Activated naive CD8-positive, alpha-beta T cell treated with anti-CD3 and anti-CD28 coated beads, Interleukin-2, amount 10 ng/mL, durations not matched to agents 7 days and 5 days (primary cell): Measurements from ENCODE around the gene SLC5A10. TPM values are rescaled to one million over a fixed set of nuclear protein-coding genes. Genes with fewer than 3 reads are reported as not detected.

Experiments
- ATAC-seq: fragments of 150-1000 bp; cut with Tn5 transposase; one replicate; pipeline ENCODE4 v1.10.0; 2021; ENCODE audit warnings: low read depth, moderate library complexity
- POLR2A ChIA-PET: fragments of 350-600 bp; sonication (Branson Sonifier 250); formaldehyde crosslinking; loops from one replicate; lab custom pipeline; 2021; ENCODE audit warnings: antibody characterized with exemption; lab: Charles Lee
- DNase-seq: peaks from one replicate; pipeline ENCODE4 v3.0.0; 2021
- H3K27ac Mint-ChIP-seq: one replicate; pipeline ENCODE4 v1.8.0; 2022; ENCODE audit warnings: mild to moderate bottlenecking, mixed read lengths
- H3K27me3 Mint-ChIP-seq: one replicate; pipeline ENCODE4 v1.8.0; 2022; ENCODE audit warnings: mild to moderate bottlenecking, moderate library complexity, mixed read lengths
- H3K36me3 Mint-ChIP-seq: one replicate; pipeline ENCODE4 v1.8.0; 2021; ENCODE audit warnings: mild to moderate bottlenecking, mixed read lengths
- H3K4me1 Mint-ChIP-seq: one replicate; pipeline ENCODE4 v1.8.0; 2021; ENCODE audit warnings: mixed read lengths
- H3K4me3 Mint-ChIP-seq: one replicate; pipeline ENCODE4 v1.8.0; 2022; ENCODE audit warnings: mild to moderate bottlenecking, moderate library complexity, mixed read lengths
- H3K9me3 Mint-ChIP-seq: one replicate; pipeline ENCODE4 v1.8.0; 2021; ENCODE audit warnings: mixed read lengths
- total RNA-seq, 2 experiments: library from RNA; stranded (reverse); gene quantifications; one replicate each; pipeline ENCODE4 v1.2.3, GENCODE V29; 2021

SLC5A10 gene
- total RNA-seq, 2 experiments from 2014 or later = not detected

- Mint-ChIP-seq H3K27me3 (no peaks in the 10 kb centered on the region), H3K9me3 (no peaks in the 10 kb centered on the region), H3K36me3 (no peaks in the 10 kb centered on the region), H3K27ac (no peak overlapping the region), H3K4me1 (no peaks in the 10 kb centered on the region), H3K4me3 (no peak overlapping the region)
- DNase-seq = no peak
- no peak for ATAC-seq
- POLR2A ChIA-PET = no interaction called here
These were observed 23.6 kb downstream of the SLC5A10 start for GRCh38 chr17:18975597-18975996.

DNA sequence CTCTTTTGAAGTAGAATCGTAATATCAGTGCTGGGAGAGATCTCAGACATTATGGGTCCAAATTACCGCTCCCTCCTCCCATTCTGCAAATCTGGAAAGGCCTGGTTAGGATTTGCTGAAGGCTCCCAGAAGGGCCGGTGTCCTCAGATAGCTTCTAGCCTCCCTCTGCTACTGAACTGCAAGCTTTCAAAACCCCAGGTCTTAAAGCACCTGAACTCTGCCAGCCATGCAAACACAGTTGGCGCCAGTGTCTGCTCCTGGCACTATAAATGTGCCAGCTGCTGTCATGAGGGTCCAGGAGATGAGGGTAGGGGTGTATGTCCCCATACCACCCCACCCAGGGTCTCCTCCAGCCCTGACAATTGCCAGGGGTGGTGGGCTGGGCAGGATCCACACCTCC, 24.2 kb downstream of the SLC5A10 start:
- POLR2A ChIA-PET = no interaction called here
- H3K27ac Mint-ChIP-seq = no peak overlapping the region
- H3K4me3 Mint-ChIP-seq = no peak overlapping the region
- H3K9me3 Mint-ChIP-seq = no peaks in the 10 kb centered on the region
- no peaks in the 10 kb centered on the region for H3K27me3 Mint-ChIP-seq
- no peaks in the 10 kb centered on the region for H3K4me1 Mint-ChIP-seq
- DNase-seq = no peak
- no peak for ATAC-seq
- no peaks in the 10 kb centered on the region for H3K36me3 Mint-ChIP-seq

- H3K4me3 Mint-ChIP-seq = no peak overlapping the region
- no peaks in the 10 kb centered on the region for H3K4me1 Mint-ChIP-seq
- DNase-seq (no peak), ATAC-seq (no peak)
- no peaks in the 10 kb centered on the region for H3K27me3 Mint-ChIP-seq
- POLR2A ChIA-PET = no interaction called here
- no peaks in the 10 kb centered on the region for H3K36me3 Mint-ChIP-seq
- H3K27ac Mint-ChIP-seq = no peak overlapping the region
- no peaks in the 10 kb centered on the region for H3K9me3 Mint-ChIP-seq
These were observed 25.1 kb downstream of the SLC5A10 start for GRCh38 chr17:18977021-18977420.

DNA sequence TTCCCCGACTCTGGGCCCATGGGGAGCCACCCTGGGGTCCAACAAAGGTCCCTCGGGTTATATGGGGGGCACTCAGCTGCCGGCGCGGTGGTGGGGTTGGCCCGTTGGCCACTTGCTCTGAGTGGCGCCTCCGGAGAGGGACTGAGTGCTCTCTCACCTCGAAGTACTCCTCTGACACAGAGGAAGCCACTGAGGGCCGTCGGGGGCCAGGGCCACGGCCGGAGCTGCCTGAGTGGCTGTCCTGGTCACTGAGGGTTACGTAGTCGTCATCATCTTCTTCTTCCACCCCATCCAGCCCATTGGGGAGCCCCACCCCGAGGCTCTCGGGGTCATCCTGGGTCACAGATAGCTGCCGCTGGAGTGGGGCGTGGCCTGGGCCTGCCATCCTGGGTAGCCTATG, 25.7 kb downstream of the SLC5A10 start:
- no peaks in the 10 kb centered on the region for H3K36me3 Mint-ChIP-seq
- H3K9me3 Mint-ChIP-seq = no peaks in the 10 kb centered on the region
- ATAC-seq (no peak), DNase-seq (no peak)
- POLR2A ChIA-PET = no interaction called here
- H3K4me1 Mint-ChIP-seq = no peaks in the 10 kb centered on the region
- no peak overlapping the region for H3K27ac Mint-ChIP-seq
- H3K27me3 Mint-ChIP-seq = no peaks in the 10 kb centered on the region
- no peak overlapping the region for H3K4me3 Mint-ChIP-seq

DNA sequence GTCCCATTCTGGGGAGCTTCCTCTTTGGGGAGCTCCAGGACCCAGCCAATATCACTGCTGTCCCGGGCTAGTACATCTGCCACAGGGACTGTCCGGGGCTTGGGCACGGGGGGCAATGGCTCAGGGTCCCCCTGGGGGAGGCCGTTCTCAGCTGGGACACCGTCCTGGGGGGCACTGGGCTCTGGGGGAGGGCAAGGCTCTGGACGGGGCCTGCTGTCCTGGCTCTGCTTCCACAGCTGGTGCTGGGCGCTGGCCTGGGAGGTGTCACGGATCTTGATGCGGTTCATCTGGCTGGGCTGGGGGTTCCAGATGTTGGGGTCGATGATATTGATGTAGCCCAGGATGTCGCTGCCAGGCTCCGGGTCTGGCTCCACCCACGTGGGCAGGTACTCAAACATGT, 26.1 kb downstream of the SLC5A10 start:
- DNase-seq (no peak), ATAC-seq (no peak)
- POLR2A ChIA-PET = no interaction called here
- Mint-ChIP-seq H3K4me1 (no peaks in the 10 kb centered on the region), H3K27ac (no peak overlapping the region), H3K9me3 (no peaks in the 10 kb centered on the region), H3K27me3 (no peaks in the 10 kb centered on the region), H3K4me3 (no peak overlapping the region), H3K36me3 (no peaks in the 10 kb centered on the region)

- Mint-ChIP-seq H3K36me3 (no peaks in the 10 kb centered on the region), H3K4me3 (no peak overlapping the region), H3K27me3 (no peaks in the 10 kb centered on the region), H3K27ac (no peak overlapping the region), H3K9me3 (no peaks in the 10 kb centered on the region), H3K4me1 (no peaks in the 10 kb centered on the region)
- ATAC-seq = no peak
- POLR2A ChIA-PET = no interaction called here
- no peak for DNase-seq
These were observed 26.7 kb downstream of the SLC5A10 start for GRCh38 chr17:18978655-18979054.

GRCh38 chr17:18980682-18981334, 28.8 kb downstream of the SLC5A10 start:
- Mint-ChIP-seq H3K4me1 (no peaks in the 10 kb centered on the region), H3K9me3 (no peaks in the 10 kb centered on the region), H3K27me3 (no peaks in the 10 kb centered on the region), H3K27ac (no peak overlapping the region), H3K4me3 (no peak overlapping the region), H3K36me3 (no peaks in the 10 kb centered on the region)
- POLR2A ChIA-PET = no interaction called here
- DNase-seq = no peak
- ATAC-seq = no peak

- H3K4me1 Mint-ChIP-seq = no peaks in the 10 kb centered on the region
- ATAC-seq (no peak), DNase-seq (no peak)
- no peaks in the 10 kb centered on the region for H3K27me3 Mint-ChIP-seq
- H3K4me3 Mint-ChIP-seq = no peak overlapping the region
- H3K27ac Mint-ChIP-seq = no peak overlapping the region
- no peaks in the 10 kb centered on the region for H3K36me3 Mint-ChIP-seq
- no peaks in the 10 kb centered on the region for H3K9me3 Mint-ChIP-seq
- POLR2A ChIA-PET = no interaction called here
These were observed 29.3 kb downstream of the SLC5A10 start for GRCh38 chr17:18981335-18981641.

- ATAC-seq = no peak
- no peaks in the 10 kb centered on the region for H3K9me3 Mint-ChIP-seq
- H3K36me3 Mint-ChIP-seq = no peaks in the 10 kb centered on the region
- no peak overlapping the region for H3K4me3 Mint-ChIP-seq
- no peak overlapping the region for H3K27ac Mint-ChIP-seq
- H3K27me3 Mint-ChIP-seq = no peaks in the 10 kb centered on the region
- POLR2A ChIA-PET = no interaction called here
- DNase-seq = no peak
- H3K4me1 Mint-ChIP-seq = peaks cover 2% of the 10 kb centered on the region
These were observed 29.9 kb downstream of the SLC5A10 start for GRCh38 chr17:18981642-18982424.

DNA sequence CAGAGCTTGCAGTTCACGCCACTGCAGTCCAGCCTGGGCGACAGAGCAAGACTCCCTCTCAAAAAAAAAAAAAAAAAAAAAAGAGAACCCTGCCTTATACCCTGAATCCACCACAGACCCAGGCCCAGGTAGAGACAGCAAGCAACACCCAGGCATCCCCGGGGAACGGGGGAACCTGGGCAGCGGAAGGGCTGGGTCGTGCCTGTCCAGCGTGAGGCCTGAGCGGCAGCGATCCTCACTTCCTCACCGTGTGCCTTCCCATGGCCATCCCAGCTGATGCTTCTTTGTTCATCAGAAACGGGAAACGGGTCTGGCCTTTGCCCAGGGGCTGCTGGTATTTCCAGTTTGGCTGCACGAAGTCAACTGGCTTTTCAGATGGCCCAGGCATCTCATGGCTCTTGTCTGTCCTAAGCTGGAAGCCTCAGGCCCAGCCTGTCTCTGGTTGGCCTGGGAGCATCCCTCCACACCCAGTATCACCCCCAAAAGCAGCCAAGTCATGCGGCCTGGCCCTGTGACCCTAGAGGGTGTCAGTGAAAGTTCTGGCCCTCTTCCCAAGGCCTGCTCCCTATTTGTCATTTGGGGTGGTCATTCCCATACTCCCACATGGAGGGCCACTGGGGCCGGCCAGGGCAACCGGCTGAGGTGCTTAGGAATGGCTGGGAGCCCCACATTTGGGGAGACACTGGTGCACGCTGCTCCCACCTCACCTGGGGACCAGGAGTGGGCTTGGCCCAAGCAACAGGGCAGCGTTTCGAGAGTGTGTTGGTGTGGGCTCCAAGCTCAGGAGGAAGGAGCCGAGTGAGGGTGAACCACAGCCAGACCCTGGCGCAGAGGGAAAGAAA, 32.5 kb downstream of the SLC5A10 start:
- Mint-ChIP-seq H3K27ac (no peak overlapping the region), H3K4me3 (no peak overlapping the region), H3K36me3 (no peaks in the 10 kb centered on the region), H3K4me1 (peaks cover 6% of the 10 kb centered on the region), H3K9me3 (no peaks in the 10 kb centered on the region), H3K27me3 (no peaks in the 10 kb centered on the region)
- ATAC-seq = no peak
- POLR2A ChIA-PET = no interaction called here
- no peak for DNase-seq

DNA sequence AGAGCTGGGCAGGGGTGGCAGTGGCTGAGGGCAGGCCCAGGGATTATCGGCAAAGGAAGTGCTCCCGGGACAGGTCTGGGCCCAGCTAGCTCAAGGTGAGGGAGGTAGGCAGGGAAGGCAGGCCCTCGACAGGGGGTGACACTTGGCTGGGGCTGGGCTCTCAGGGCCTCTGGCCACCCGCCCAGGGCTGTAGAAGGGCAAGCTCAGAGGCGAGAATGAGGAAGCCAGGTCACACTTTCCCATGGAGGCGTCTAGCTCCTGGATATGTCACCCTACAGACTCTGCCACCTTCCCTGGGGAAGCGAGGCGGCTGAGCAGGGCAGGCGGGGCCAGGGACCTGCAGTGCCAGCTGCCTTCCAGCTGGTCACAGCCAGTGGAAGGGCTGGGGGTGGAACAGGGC, 33.5 kb downstream of the SLC5A10 start:
- Mint-ChIP-seq H3K27ac (no peak overlapping the region), H3K36me3 (no peaks in the 10 kb centered on the region), H3K27me3 (no peaks in the 10 kb centered on the region), H3K4me3 (no peak overlapping the region), H3K4me1 (peaks cover 6% of the 10 kb centered on the region), H3K9me3 (no peaks in the 10 kb centered on the region)
- no peak for ATAC-seq
- no peak for DNase-seq
- POLR2A ChIA-PET = interaction anchor here (1.3 kb wide), 1 partner anchor 17 kb away, joined by 3 read pairs; no protein-coding TSS in a partner anchor

DNA sequence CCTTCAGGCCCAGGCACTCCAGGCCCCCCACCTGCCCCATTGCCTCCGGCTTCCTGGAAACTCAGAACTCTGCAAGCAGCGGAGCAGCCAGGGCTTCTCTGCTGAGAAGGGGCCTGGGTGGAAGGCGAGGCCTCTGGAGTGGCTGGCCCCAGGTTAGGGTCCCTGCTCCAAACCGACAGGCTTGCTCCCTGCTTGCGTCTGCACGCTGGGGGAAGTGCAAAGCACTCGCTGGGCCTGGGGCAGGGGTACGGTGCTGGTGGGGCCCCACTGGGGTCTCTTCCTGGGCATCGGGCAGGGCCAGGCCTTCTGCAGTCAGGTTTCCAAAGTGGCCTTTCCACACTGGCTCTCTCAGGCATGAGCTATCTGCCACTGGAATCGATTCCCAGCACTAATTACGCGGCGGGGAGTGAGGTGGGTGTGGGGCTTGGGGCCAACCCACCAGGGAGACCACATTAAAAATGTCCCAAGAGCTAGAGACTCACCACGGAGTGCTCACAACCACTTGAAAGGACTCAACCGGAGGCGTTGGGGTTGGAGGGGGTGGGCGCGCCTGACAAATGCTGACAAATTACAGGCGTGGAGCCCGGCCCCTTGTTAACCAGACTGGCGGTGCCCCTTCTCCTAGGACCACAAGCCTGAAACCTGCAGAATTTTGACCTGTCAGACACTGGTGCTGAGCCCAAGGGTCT, 34.7 kb downstream of the SLC5A10 start:
- no peak overlapping the region for H3K4me3 Mint-ChIP-seq
- POLR2A ChIA-PET = no interaction called here
- H3K27me3 Mint-ChIP-seq = no peaks in the 10 kb centered on the region
- H3K4me1 Mint-ChIP-seq = peaks cover 6% of the 10 kb centered on the region
- no peaks in the 10 kb centered on the region for H3K9me3 Mint-ChIP-seq
- ATAC-seq = peak; percentile 25
- no peak for DNase-seq
- no peak overlapping the region for H3K27ac Mint-ChIP-seq
- no peaks in the 10 kb centered on the region for H3K36me3 Mint-ChIP-seq

DNA sequence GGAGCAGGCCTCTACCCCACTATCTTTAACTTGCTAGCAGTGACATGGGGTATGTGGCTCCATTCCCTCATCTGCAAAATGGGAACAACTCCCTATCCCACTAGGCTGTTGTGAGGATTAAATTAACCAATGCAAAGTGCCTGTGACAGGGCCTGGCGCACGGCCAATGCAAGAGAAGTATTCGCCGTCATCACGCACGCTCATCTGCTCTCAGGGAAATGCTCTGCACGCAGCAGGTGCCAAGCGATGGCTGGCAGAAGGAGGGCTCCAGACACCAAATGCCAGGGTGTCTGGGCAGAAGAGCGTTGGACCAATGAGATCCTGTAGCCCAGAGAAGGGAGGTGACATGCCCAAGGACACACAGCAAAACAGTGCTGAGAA, 35.3 kb downstream of the SLC5A10 start:
- DNase-seq = no peak
- H3K27ac Mint-ChIP-seq = no peak overlapping the region
- H3K4me1 Mint-ChIP-seq = peaks cover 8% of the 10 kb centered on the region
- POLR2A ChIA-PET = no interaction called here
- no peak overlapping the region for H3K4me3 Mint-ChIP-seq
- no peaks in the 10 kb centered on the region for H3K9me3 Mint-ChIP-seq
- H3K27me3 Mint-ChIP-seq = no peaks in the 10 kb centered on the region
- ATAC-seq = no peak
- H3K36me3 Mint-ChIP-seq = no peaks in the 10 kb centered on the region
